WERI-Rb-1 (cell line): ENCODE data around the gene PCBP2.
"Not testable (repeated sequence)": the region's sequence is repeated elsewhere in the genome, so short reads cannot be mapped to it uniquely, and the experiment has no call there.

Experiments
- DNase-seq: peaks from one replicate; pipeline ENCODE4 v3.0.0-alpha.2; 2020
- H3K27ac ChIP-seq: fragments of 250-450 bp; sonication (Bioruptor Pico); 2 replicates; pipeline ENCODE4 v1.5.1; 2020; ENCODE audit warnings: mild to moderate bottlenecking, moderate library complexity
- H3K27me3 ChIP-seq: fragments of 250-450 bp; sonication (Bioruptor Pico); 2 replicates; pipeline ENCODE4 v1.5.1; 2021; ENCODE audit warnings: mild to moderate bottlenecking, low read depth, moderate library complexity; ENCODE audit not compliant: insufficient read depth, severe bottlenecking
- H3K36me3 ChIP-seq: fragments of 250-450 bp; sonication (Bioruptor Pico); 2 replicates; pipeline ENCODE4 v1.5.1; 2020; ENCODE audit warnings: mild to moderate bottlenecking, moderate library complexity
- H3K4me3 ChIP-seq: 2 replicates; pipeline ENCODE4 v1.5.1; 2011; ENCODE audit warnings: low read depth, mild to moderate bottlenecking, control low read depth, low read length
- H3K9me3 ChIP-seq: fragments of 250-450 bp; sonication (Bioruptor Pico); 2 replicates; pipeline ENCODE4 v1.5.1; 2021; ENCODE audit warnings: mild to moderate bottlenecking, moderate library complexity; ENCODE audit not compliant: severe bottlenecking
- TF ChIP-seq, protein P1 (sequence below): IDR thresholded peaks from 2 replicates; pipeline ENCODE4 v1.5.1; 2011; ENCODE audit warnings: low read depth, mild to moderate bottlenecking, control low read depth, inconsistent platforms, low read length

PCBP2 gene

DNA sequence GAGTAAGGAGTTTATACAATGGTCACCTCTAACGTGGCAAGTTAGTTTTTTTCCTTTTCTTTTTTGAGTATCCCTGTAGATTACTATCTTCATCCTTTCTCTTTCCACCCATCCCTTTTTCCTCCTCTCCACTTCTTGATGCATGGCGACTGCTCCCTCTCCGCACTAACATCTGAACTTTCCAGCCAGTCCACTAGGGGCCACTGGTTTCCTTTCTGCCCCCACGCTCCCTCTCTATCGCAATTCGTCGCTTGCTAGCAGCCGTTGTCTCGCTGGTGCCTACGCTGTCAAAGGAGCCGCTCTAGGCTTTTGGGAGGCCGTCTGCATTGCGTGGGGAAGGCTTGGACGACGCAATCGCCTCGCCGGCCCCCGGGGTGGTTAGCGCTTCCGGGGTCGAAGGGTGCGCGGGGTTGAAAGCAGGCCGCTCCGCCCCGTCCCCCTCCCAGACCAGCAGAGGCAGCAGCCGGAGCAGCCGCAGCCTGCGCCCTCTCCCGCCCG, at the start of gene PCBP2:
Gene PCBP2, plus strand, starts transcription at position 442 of the 498 bp plus-strand sequence. CDS start 2,699 bp downstream, outside the sequence.
- Histone ChIP-seq H3K9me3 (no peaks in the 10 kb centered on the region), H3K36me3 (peaks cover 44% of the 10 kb centered on the region), H3K27ac (peak within 1 kb of the TSS; percentile 97), H3K4me3 (peak within 1 kb of the TSS; percentile 98), H3K27me3 (no peaks in the 10 kb centered on the region)
- TF ChIP-seq, protein P1, sequence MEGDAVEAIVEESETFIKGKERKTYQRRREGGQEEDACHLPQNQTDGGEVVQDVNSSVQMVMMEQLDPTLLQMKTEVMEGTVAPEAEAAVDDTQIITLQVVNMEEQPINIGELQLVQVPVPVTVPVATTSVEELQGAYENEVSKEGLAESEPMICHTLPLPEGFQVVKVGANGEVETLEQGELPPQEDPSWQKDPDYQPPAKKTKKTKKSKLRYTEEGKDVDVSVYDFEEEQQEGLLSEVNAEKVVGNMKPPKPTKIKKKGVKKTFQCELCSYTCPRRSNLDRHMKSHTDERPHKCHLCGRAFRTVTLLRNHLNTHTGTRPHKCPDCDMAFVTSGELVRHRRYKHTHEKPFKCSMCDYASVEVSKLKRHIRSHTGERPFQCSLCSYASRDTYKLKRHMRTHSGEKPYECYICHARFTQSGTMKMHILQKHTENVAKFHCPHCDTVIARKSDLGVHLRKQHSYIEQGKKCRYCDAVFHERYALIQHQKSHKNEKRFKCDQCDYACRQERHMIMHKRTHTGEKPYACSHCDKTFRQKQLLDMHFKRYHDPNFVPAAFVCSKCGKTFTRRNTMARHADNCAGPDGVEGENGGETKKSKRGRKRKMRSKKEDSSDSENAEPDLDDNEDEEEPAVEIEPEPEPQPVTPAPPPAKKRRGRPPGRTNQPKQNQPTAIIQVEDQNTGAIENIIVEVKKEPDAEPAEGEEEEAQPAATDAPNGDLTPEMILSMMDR = peak; percentile 85
- peak; percentile 99 for DNase-seq

DNA sequence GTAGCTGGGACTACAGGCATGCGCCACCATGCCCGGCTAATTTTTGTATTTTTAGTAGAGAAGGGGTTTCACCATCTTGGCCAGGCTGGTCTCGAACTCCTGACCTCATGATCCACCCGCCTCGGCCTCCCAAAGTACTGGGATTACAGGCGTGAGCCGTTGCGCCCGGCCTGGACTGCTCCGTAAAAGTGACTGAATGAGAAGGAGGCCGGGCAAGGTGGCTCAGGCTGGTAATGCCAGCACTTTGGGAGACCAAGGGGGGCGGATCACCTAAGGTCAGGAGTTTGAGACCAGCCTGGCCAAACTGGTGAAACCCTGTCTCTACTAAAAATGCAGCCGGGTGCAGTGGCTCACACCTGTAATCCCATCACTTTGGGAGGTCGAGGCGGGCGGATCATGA, 49.6 kb upstream of the PCBP2 start:
- H3K27me3 ChIP-seq, H3K27ac ChIP-seq: not testable (repeated sequence)
- H3K36me3 ChIP-seq = peaks cover 27% of the 10 kb centered on the region

DNA sequence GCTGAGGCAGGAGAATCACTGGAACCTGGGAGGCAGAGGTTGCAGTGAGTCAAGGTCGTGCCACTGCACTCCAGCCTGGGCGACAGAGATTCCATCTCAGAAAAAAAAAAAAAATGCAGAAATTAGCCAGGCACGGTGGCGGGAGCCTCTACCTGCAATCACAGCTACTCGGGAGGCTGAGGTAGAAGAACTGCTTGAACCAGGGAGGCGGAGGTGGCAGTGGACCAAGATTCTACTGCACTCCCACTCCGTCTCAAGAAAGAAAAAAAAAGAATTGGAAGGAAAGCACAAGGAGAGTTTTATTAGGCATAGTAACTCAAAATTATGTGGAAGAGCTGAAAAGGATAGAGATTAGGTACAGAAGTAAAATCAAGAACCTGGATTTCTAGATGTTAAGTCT, 49.0 kb upstream of the PCBP2 start:
- TF ChIP-seq, protein P1 = no peak
- Histone ChIP-seq H3K27me3 (no peaks in the 10 kb centered on the region), H3K36me3 (peaks cover 29% of the 10 kb centered on the region), H3K4me3 (no peak overlapping the region), H3K9me3 (no peaks in the 10 kb centered on the region), H3K27ac (no peak overlapping the region)
- no peak for DNase-seq

More for the DNA sequence above, 49.6 kb upstream of the PCBP2 start:
- not testable (repeated sequence) for DNase-seq, H3K4me3 ChIP-seq, H3K9me3 ChIP-seq

DNA sequence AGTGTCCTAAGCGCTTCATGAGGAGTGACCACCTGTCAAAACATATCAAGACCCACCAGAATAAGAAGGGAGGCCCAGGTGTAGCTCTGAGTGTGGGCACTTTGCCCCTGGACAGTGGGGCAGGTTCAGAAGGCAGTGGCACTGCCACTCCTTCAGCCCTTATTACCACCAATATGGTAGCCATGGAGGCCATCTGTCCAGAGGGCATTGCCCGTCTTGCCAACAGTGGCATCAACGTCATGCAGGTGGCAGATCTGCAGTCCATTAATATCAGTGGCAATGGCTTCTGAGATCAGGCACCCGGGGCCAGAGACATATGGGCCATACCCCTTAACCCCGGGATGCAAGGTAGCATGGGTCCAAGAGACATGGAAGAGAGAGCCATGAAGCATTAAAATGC, 41.0 kb upstream of the PCBP2 start:
- Histone ChIP-seq H3K27ac (no peak overlapping the region), H3K27me3 (no peaks in the 10 kb centered on the region), H3K36me3 (peaks cover 65% of the 10 kb centered on the region), H3K4me3 (no peak overlapping the region), H3K9me3 (no peaks in the 10 kb centered on the region)
- TF ChIP-seq, protein P1 = no peak
- DNase-seq = no peak

DNA sequence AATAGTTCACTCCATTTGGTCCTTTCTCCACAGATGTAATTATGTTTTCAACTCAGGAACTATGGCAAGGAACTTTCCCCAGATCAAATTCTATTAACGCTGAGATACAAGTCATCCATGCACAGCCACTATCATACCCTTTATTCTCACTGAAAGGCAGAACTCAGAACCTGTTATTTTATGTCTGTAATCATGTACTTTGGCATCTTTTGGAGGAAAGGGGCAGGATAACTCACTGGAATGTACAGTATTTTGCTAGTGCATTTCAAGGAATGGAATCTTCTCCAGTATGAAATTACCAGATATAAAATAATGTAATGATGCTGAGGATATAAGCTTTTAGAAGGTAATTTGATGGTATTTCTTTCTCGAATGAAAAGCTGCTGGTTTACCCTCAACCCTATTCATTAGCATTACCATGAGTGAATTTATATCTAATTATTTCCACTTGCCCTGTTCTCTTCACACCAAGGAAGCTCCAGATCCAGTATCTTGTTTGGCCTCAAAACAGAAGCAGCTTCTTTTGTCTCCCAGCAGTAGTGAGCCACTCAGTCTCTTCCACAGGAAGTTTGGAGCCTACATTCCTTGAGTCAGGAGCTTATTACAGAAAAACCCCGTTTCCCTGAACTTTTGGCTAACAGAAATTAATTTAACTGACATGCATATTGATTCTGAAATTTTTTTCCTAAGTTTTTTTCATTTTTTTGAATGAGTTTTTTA, 38.3 kb upstream of the PCBP2 start:
- TF ChIP-seq, protein P1 = no peak
- DNase-seq = no peak
- no peak overlapping the region for H3K27ac ChIP-seq
- no peak overlapping the region for H3K4me3 ChIP-seq
- no peaks in the 10 kb centered on the region for H3K9me3 ChIP-seq
- H3K36me3 ChIP-seq = peaks cover 46% of the 10 kb centered on the region
- no peaks in the 10 kb centered on the region for H3K27me3 ChIP-seq

DNA sequence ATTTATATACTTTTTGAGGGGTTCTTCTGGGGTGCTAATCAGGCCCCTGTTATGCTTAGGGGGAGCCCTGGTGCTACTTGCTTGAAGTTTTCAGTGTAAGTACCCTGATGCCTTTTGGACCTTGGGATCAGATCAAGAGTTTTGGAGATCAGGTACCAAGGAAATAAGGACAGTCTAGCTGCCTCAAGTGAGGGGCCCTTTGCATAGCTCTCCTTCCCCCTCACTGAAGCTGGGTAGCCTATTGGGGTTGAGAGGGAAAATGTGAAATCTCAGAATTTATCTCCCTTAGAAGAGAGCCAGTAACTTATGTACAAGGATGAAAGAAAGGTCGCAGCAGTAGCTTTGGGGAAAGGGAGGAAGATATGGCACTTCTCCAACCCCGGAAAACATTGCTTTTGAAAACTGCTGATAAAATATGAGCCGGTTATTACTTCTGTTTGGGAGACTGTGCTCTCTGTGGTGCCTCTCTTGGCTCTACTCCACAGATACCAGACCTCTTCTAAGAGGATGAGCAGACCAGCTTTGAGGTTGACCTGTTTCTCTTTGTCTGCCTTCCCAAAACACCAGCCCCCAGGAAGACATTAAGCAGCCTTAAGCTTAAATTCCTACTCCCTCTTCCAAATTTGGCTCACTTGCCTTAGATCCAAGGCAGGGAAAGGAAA, 37.0 kb upstream of the PCBP2 start:
- no peaks in the 10 kb centered on the region for H3K27me3 ChIP-seq
- H3K27ac ChIP-seq = peak overlapping the region; percentile 50
- DNase-seq = no peak

DNA sequence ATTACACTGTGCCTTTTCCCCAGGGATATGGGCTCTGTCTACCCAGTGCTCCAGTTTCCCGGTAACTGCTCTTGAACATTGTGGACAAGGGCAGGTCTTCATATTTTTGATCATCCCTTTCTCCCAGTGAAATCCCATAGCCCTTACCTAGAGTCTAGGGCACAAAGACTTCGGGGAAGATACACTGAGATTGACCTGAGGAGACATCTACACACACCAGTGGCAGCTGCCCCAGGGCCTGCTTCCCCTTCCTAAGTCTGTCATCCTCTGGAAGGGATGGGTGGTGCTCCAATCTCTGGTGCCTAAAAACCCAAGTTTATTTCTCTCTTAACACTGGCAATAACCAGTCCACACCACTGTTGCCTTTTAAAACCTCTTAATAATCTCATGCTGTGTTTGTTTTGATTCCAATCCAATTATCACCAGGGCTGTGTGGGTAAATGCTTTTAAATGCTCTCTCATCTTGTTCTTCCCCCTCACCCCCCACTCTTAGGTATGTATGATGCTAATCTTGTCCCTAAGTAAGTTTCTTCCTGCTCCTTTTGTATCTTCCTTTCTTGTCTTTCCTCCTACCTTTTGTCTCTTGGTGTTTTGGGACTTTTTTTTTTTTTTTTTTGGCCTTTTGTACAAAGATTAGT, 36.0 kb upstream of the PCBP2 start:
- peak; percentile 52 for DNase-seq
- Histone ChIP-seq H3K36me3 (peaks cover 24% of the 10 kb centered on the region), H3K27ac (peak overlapping the region; percentile 50)
- H3K4me3 ChIP-seq, H3K9me3 ChIP-seq, H3K27me3 ChIP-seq: not testable (repeated sequence)

More for the DNA sequence above, 37.0 kb upstream of the PCBP2 start:
- TF ChIP-seq, protein P1 = no peak
- H3K4me3 ChIP-seq = no peak overlapping the region
- H3K9me3 ChIP-seq = no peaks in the 10 kb centered on the region
- H3K36me3 ChIP-seq = peaks cover 33% of the 10 kb centered on the region

DNA sequence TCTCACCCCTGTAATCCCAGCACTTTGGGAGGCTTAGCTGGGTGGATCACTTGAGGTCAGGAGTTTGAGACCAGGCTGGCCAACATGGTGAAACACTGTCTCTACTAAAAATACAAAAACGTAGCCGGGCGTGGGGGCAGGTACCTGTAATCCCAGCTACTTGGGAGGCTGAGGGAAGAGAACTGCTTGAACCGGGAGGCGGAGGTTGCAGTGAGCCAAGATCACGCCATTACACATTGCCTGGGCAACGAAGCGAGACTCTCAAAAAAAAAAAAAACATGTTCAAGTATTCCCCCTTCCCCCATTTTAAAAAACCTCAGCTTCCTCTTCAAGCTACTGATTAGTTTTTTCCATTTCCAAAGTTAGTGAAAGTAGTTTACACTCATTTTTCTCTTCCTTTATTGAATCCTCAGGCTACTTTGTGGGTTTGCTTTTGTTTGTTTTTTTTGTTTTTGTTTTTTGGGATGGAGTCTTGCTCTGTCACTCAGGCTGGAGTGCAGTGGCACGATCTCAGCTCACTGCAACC, 34.5 kb upstream of the PCBP2 start:
- H3K27me3 ChIP-seq, H3K9me3 ChIP-seq, H3K4me3 ChIP-seq: not testable (repeated sequence)
- DNase-seq = peak; percentile 76
- H3K36me3 ChIP-seq = peaks cover 13% of the 10 kb centered on the region
- peak overlapping the region; percentile 37 for H3K27ac ChIP-seq
